ENCODE measurements around the gene PPP1CB.
A peak's percentile ranks its signal among the peaks of the same experiment; 100 is the strongest.
"Not testable (repeated sequence)": the region's sequence is repeated elsewhere in the genome, so short reads cannot be mapped to it uniquely, and the experiment has no call there.

PPP1CB gene

GRCh38 chr2:28780496-28780895 lies 28.9 kb downstream of the PPP1CB start:
- no peak for DNase-seq

- DNase-seq, result peak; percentile 18
Observed at GRCh38 chr2:28782423-28782822, 30.8 kb downstream of the PPP1CB start.

- DNase-seq, result not testable (repeated sequence)
Observed at GRCh38 chr2:28784570-28784969, 32.9 kb downstream of the PPP1CB start.

- no peak for DNase-seq
Observed at GRCh38 chr2:28796620-28797019, 45.0 kb downstream of the PPP1CB start.

- no peak for DNase-seq
Observed at GRCh38 chr2:28801726-28802125, 50.1 kb downstream of the PPP1CB start.

GRCh38 chr2:28802975-28803429 lies 51.4 kb downstream of the PPP1CB start:
- no peak for DNase-seq

- DNase-seq, result no peak
Observed at GRCh38 chr2:28809927-28810326, 58.3 kb downstream of the PPP1CB start.

- DNase-seq, result peak; percentile 66
Observed at GRCh38 chr2:28810384-28811285, 59.0 kb downstream of the PPP1CB start, which contains the start of gene SPDYA. TSS of gene SPDYA (plus strand) at chr2:28810834. CDS start at chr2:28816015, 5,181 bp downstream.

GRCh38 chr2:28818053-28818452 lies 66.4 kb downstream of the PPP1CB start:
- DNase-seq, result no peak

GRCh38 chr2:28821295-28821958 lies 69.8 kb downstream of the PPP1CB start:
- peak; percentile 52 for DNase-seq

GRCh38 chr2:28822036-28822435 lies 70.4 kb downstream of the PPP1CB start:
- no peak for DNase-seq

GRCh38 chr2:28824207-28824606 lies 72.6 kb downstream of the PPP1CB start:
- DNase-seq, result no peak

- no peak for DNase-seq
Observed at GRCh38 chr2:28824870-28825269, 73.2 kb downstream of the PPP1CB start.

- no peak for DNase-seq
Observed at GRCh38 chr2:28828382-28828781, 76.8 kb downstream of the PPP1CB start.

- DNase-seq, result peak; percentile 52
Observed at GRCh38 chr2:28833740-28834470, 82.3 kb downstream of the PPP1CB start.

- DNase-seq, result no peak
Observed at GRCh38 chr2:28835781-28836180, 84.2 kb downstream of the PPP1CB start.

- DNase-seq, result no peak
Observed at GRCh38 chr2:28838971-28839370, 87.3 kb downstream of the PPP1CB start.

GRCh38 chr2:28842042-28842441 lies 90.4 kb downstream of the PPP1CB start:
- no peak for DNase-seq
